AG04449 (cell line): Measurements from ENCODE around the gene SLC30A2.

ENCODE experiments used
- CTCF ChIA-PET: fragments of 350-600 bp; formaldehyde crosslinking; extraction: SDS; loops from one replicate; lab custom pipeline; 2021; ENCODE audit warnings: antibody characterized with exemption; lab: Yijun Ruan, JAX
- POLR2A ChIA-PET: fragments of 400-600, 350-600 bp; formaldehyde crosslinking; extraction: SDS; loops from one replicate; lab custom pipeline; 2020; ENCODE audit warnings: antibody characterized with exemption, inconsistent platforms; lab: Yijun Ruan, JAX
- DNase-seq: peaks from one replicate; pipeline ENCODE4 v3.0.0-alpha.2; 2010; ENCODE audit warnings: low read depth, low spot score
- H3K4me3 ChIP-seq: 2 replicates; pipeline ENCODE4 v1.5.1; 2011; ENCODE audit warnings: low read depth, mild to moderate bottlenecking, control low read depth, low read length
- TF ChIP-seq, protein P1 (sequence below): IDR thresholded peaks from one replicate; pipeline ENCODE4 v1.5.1; 2011; ENCODE audit warnings: mild to moderate bottlenecking, moderate library complexity, low read length, control low read depth, inconsistent platforms; ENCODE audit not compliant: insufficient read depth; ENCODE audit errors: missing control alignments

Gene SLC30A2

GRCh38 chr1:26006710-26007109 is 39.2 kb downstream of the SLC30A2 start:
- ChIA-PET POLR2A (no interaction called here), CTCF (no interaction called here)
- TF ChIP-seq, protein P1, sequence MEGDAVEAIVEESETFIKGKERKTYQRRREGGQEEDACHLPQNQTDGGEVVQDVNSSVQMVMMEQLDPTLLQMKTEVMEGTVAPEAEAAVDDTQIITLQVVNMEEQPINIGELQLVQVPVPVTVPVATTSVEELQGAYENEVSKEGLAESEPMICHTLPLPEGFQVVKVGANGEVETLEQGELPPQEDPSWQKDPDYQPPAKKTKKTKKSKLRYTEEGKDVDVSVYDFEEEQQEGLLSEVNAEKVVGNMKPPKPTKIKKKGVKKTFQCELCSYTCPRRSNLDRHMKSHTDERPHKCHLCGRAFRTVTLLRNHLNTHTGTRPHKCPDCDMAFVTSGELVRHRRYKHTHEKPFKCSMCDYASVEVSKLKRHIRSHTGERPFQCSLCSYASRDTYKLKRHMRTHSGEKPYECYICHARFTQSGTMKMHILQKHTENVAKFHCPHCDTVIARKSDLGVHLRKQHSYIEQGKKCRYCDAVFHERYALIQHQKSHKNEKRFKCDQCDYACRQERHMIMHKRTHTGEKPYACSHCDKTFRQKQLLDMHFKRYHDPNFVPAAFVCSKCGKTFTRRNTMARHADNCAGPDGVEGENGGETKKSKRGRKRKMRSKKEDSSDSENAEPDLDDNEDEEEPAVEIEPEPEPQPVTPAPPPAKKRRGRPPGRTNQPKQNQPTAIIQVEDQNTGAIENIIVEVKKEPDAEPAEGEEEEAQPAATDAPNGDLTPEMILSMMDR = no peak
- H3K4me3 ChIP-seq = no peak overlapping the region
- no peak for DNase-seq

- TF ChIP-seq, protein P1 = no peak
- no peak overlapping the region for H3K4me3 ChIP-seq
- DNase-seq = no peak
- ChIA-PET POLR2A (no interaction called here), CTCF (interaction anchor here (1.1 to 12.5 kb wide), 4 partner anchors 11 to 107 kb away, joined by 3 to 609 read pairs (median 13); partner anchors contain the start of gene STMN1)
Observed at GRCh38 chr1:26005434-26006105, 40.3 kb downstream of the SLC30A2 start.

DNA sequence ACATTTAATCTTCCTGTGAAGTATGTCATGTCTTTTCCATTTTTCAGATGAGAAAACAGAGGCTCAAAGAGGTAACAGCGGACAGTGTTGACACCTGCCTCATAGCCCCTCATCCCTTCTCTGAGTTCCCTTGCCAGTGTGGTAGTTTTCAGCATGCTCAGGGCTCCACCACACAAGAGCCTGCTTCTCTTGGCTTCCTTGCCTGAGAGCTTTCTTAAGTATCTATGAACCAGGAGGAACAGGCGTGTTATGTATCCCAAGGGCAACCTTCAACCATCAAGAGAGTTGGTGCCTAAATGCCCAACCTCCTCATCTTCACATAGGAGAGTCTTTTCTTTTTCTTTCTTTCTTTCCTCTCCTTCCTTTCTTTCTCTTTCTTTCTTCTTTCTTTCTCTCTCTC is 42.2 kb downstream of the SLC30A2 start:
- no peak overlapping the region for H3K4me3 ChIP-seq
- ChIA-PET POLR2A (no interaction called here), CTCF (interaction anchor here (1.0 to 12.5 kb wide), 4 partner anchors 10 to 195 kb away, joined by 3 to 609 read pairs (median 13); partner anchors contain the start of gene STMN1)
- TF ChIP-seq, protein P1 = no peak
- no peak for DNase-seq

DNA sequence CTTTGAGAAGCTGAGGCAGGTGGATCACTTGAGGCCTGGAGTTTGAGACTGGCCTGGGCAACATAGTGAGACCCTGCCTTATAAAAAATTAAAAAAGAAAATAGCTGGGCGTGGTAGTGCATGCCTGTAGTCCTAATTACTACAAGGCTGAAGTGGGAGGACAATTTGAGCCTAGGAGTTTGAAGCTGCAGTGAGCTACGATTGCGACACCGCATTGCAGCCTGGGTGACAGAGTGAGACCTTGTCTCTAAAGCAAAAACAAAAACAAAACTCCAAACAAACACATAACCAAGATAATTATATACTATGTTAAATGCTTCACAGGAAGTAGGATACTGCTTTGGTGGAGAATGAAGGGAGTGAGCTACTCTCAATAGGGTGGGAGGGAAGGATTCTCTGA is 42.7 kb downstream of the SLC30A2 start:
- no peak overlapping the region for H3K4me3 ChIP-seq
- POLR2A ChIA-PET = no interaction called here
- TF ChIP-seq, protein P1 = no peak
- CTCF ChIA-PET = interaction anchor here (1.0 to 12.5 kb wide), 3 partner anchors 10 to 105 kb away, joined by 4 to 609 read pairs (median 22); partner anchors contain the start of gene STMN1
- DNase-seq = no peak

DNA sequence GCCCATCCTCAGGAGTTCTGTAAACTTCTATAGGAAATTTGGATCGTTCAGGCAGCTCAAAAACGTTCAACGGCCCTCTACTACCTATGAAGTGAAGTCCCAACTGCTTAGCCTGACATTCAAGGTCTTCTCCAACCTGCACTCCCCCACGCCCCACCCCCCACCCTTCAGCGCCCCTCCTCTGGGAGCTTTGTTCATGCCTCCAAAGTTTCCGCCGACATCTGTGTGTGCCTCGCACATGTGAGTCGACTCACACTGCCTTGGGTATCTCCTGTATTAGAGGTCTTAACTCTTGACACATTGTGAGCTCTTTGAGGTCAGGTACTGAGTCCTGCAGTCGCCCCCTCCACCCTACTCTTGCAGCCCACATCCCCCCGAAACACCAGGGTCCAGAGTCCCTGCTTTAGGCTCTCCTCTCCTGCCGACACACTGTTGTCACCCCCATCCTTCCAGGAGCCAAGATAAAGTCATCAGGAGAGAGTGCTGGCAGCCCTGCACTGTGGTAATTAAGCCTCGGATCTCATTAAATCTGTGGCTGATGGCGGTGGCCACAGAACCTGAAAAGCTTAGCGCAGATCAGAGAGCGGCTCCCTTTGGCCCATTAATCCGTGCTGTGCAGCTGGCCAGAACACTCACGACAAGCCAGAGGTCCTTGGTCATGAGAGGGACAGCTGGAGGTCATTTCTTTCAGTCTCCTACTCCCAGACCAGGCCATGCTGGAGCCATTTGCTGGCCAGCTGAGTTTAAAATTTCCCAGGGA is 46.7 kb downstream of the SLC30A2 start:
- TF ChIP-seq, protein P1 = no peak
- DNase-seq = no peak
- POLR2A ChIA-PET = no interaction called here
- H3K4me3 ChIP-seq = no peak overlapping the region
- CTCF ChIA-PET = interaction anchor here (0.5 to 12.5 kb wide), 15 partner anchors 9 to 321 kb away, joined by 3 to 609 read pairs (median 3); partner anchors contain the start of genes PAQR7 and STMN1
